ENCODE data around the gene DPYD.

DNA sequence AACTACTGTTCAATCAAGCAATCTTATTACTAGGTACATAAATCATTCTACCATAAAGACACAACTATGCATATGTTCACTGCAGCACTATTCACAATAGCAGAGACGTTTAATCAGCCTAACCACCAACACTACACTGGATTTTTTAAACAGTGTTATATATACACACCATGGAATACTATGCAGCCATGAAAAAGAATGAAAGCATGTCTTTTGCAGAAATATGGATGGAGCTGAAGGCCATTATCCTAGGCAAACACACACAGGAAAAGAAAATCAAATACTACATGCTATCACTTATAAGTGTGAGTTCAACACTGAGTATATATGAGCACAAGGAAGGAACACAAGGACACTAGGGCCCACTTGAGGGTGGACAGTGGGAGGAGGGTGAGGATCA is 159.2 kb downstream of the DPYD start:
- TF ChIP-seq, protein P1, sequence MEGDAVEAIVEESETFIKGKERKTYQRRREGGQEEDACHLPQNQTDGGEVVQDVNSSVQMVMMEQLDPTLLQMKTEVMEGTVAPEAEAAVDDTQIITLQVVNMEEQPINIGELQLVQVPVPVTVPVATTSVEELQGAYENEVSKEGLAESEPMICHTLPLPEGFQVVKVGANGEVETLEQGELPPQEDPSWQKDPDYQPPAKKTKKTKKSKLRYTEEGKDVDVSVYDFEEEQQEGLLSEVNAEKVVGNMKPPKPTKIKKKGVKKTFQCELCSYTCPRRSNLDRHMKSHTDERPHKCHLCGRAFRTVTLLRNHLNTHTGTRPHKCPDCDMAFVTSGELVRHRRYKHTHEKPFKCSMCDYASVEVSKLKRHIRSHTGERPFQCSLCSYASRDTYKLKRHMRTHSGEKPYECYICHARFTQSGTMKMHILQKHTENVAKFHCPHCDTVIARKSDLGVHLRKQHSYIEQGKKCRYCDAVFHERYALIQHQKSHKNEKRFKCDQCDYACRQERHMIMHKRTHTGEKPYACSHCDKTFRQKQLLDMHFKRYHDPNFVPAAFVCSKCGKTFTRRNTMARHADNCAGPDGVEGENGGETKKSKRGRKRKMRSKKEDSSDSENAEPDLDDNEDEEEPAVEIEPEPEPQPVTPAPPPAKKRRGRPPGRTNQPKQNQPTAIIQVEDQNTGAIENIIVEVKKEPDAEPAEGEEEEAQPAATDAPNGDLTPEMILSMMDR (conservative IDR thresholded peaks at IDR 0.05; ENCODE audit: low read depth, low read length): no peak
- TF ChIP-seq EZH2phosphoT487 (IDR thresholded peaks at IDR 0.05; ENCODE audit: borderline replicate concordance, low read length) (no peak), EZH2 (IDR thresholded peaks at IDR 0.05; ENCODE audit: low read length, unreplicated experiment) (no peak)

All from PC-3 (cell line).